Medulla oblongata (tissue), 1 donor: Measurements from ENCODE around the gene ATF6.

Experiments
- DNase-seq: peaks from one replicate; pipeline ENCODE4 v3.0.0-alpha.2; 2015; ENCODE audit errors: extremely low spot score

The ATF6 gene

GRCh38 chr1:161887730-161888287 is 121.7 kb downstream of the ATF6 start:
- DNase-seq: no peak

GRCh38 chr1:161890574-161890973 is 124.5 kb downstream of the ATF6 start:
- no peak for DNase-seq

DNA sequence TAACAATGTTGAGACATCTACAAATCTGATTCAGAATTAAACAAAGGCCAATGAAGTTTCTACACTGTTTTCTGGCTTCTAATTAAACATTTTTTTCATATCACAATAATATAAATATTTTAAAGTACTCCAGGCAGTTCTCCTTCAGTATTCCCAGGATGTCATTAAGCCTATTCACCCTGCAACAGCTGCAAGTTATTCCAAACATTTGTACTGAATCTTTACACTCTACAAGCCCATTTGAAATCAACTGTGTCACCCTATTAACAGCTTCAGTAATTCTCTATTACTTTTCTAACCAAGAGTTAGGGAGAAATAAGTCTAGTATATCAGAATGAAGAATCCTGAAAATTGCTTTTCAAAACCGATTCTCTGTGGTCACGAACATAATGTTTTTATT is 133.0 kb downstream of the ATF6 start:
- DNase-seq: no peak

DNA sequence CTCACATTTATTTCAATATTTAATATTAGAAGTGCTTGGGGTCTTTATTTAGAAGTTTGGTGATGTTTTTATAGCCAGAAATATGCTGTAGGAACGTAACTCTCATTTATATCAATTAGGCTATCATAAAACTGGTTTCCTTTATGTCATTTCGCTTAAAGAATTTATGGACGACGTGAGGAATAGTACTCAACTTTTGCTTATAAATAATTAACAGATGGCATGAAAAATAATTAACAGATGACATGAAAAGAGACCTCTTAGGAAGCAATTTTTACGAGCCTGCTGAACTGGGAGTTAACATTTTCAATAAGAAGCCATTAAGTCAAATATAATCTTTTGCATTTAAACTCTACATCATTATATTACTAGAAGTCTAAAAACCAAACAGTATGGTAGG is 134.0 kb downstream of the ATF6 start:
- DNase-seq: no peak

GRCh38 chr1:161902182-161902581 is 136.1 kb downstream of the ATF6 start:
- no peak for DNase-seq

- DNase-seq: no peak
These were observed 139.3 kb downstream of the ATF6 start for GRCh38 chr1:161905269-161905884.

DNA sequence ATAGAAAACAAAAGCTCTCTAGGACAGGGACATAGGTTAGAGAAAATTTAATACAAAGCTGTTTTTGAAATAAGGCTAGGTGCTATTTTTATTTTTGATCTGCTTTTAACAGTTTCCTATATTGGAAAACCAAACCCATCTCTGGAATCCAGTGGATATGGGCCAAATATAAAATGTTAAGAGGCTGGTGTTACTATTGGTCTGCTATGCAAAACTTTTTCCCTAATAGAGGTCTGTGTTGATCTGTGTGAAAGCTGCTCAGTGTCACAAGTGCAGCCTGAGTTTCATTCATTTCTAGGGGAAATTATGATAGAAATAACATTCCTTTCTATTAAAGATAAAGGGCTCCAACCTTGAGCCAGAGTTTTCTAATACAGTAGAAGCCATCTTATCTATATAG is 141.1 kb downstream of the ATF6 start:
- DNase-seq: no peak

DNA sequence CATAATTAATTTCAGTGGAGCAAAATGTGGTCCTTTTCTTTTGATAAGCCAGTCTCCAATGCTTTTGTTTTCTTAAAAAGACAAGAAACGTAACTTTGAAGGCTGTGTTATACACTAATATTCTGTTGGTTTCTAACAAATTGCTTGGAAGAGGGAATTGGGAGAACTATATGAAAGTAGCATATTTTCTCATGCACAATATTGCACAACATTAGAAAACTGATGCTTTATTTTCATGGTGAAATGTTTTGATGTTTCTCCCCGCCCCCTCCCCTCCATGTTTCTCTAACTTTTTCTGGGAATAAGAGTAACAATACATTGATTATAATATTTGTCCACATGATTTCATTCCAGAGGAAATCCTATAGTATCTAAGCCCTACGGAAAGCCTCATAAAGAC is 142.1 kb downstream of the ATF6 start:
- DNase-seq: no peak

- DNase-seq: no peak
These were observed 144.5 kb downstream of the ATF6 start for GRCh38 chr1:161910604-161911003.

DNA sequence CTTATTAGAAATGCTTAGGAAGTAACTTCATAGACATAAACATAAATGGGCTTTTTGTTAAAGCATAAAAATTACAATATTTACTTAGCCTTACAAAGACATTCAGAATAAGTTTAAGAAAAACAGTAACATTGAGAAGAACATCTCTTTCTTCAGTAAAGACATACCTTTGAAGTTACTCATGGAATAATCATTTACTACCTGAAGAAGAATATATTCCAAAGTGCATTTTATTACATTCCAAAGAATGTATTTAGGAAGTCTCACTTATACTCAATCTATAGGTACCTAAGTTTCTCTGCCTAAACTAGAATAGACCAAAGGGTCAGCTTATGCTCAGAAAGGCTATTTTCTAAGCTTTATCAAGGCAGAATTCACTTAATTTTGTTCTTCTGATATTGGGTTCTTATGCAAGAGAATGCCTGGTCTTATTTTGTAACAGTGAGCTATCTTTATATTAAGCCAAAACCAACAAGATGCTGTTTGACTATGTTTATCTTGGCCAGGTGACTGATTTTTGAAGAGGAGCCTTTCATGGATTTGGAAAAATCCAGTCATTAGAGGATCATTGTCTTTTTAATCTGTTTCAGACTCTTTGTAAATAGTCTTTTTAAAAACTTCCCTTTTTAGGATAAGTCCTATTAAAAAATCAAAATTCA is 147.5 kb downstream of the ATF6 start:
- DNase-seq: peak; percentile 7

GRCh38 chr1:161914595-161914994 is 148.5 kb downstream of the ATF6 start:
- DNase-seq: no peak

- DNase-seq: no peak
These were observed 149.0 kb downstream of the ATF6 start for GRCh38 chr1:161915051-161915503.

DNA sequence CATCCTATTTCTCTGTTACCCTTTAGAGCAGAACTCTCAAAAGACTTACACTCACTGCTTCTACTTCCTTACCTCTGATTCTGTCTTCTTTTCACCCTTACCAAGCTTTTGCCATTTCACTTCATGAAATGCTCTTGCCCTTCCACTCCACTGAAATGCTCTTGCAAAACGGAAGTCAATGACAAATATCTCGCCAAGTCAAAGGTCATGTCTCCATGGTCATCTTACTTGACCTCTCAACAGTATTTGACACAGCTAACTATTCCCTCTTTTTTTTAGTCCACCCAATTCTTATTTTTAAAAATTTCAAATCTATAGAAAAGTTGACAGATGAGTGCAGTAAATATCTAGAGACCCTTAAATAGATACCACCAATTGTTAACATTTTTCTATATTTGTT is 149.9 kb downstream of the ATF6 start:
- DNase-seq: no peak

DNA sequence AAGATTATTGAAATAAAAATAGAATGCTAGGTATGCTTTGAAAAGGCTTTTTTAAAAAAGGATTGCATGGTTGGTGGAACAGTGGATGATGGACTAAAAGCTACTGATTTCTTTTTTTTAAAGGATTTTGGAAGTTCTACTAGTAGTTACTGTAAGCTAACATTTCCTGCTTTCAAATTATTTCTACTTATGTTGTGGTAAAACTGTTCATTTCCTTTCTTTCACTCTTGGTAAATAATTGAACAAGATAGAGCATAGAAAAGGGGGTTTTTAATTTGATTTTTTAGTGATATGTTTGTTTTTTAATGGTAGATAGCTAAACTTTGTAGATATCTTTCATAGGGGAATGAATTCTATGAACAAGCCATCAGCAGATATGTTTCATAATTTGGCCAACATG is 153.1 kb downstream of the ATF6 start:
- DNase-seq: no peak

- no peak for DNase-seq
These were observed 155.4 kb downstream of the ATF6 start for GRCh38 chr1:161921491-161921890.

DNA sequence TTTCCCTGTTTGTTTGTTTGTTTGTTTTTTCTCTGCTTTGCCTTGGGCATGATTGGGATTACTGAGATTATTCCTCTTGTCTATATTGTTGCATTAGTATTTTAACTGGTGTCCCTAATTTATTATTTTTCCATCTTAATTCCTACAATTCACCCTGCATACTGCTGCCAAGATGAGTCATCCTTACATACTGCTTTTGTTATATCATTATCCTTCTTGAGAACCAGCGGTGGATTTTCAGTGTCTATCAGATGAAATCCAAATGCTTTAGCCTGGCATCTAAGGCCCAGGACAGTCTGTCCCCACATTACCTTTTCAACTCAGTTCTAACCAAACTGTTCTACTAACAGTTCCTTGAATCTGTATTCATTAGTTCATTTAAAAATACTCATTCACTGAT is 155.9 kb downstream of the ATF6 start:
- DNase-seq: no peak

DNA sequence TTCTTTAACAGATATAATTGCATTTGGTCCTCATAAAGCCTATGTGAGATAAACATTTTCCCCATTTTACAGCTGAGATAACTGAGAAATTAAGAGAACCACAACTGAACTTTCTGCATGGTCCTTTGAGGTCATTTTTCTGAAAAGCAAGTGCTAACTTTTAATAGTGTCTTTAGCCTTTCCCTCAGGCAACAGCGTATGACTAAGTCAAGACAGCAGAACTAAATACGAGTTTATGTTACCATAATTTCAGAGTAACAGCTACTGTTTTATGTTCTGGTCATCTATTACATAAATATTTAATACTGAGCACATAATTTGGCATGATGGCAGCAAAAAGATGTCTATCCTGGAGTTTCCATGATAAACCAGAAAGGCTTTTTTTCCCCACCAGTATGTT is 161.9 kb downstream of the ATF6 start:
- no peak for DNase-seq

DNA sequence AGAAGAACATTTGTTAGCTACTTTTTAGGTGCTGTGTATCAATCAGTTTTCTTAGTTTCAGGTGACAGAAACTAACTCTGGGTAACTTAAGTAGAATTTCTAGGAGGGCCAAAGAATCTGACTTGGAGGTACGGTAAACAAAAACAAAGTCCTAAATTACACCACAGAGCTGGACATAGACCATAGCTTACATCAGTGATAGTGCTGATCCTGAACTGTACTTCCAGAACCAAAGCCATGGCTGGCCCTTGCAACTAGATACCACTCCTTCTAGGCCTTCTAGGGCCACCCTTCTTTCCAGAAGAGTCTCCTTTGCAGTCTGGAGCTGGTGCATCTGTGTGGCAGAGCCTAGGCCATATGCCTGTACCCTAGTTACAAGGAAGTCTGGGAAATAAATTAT is 163.0 kb downstream of the ATF6 start:
- DNase-seq: no peak

- no peak for DNase-seq
These were observed 163.9 kb downstream of the ATF6 start for GRCh38 chr1:161930064-161930463.

GRCh38 chr1:161932668-161933067 is 166.5 kb downstream of the ATF6 start:
- peak; percentile 46 for DNase-seq

DNA sequence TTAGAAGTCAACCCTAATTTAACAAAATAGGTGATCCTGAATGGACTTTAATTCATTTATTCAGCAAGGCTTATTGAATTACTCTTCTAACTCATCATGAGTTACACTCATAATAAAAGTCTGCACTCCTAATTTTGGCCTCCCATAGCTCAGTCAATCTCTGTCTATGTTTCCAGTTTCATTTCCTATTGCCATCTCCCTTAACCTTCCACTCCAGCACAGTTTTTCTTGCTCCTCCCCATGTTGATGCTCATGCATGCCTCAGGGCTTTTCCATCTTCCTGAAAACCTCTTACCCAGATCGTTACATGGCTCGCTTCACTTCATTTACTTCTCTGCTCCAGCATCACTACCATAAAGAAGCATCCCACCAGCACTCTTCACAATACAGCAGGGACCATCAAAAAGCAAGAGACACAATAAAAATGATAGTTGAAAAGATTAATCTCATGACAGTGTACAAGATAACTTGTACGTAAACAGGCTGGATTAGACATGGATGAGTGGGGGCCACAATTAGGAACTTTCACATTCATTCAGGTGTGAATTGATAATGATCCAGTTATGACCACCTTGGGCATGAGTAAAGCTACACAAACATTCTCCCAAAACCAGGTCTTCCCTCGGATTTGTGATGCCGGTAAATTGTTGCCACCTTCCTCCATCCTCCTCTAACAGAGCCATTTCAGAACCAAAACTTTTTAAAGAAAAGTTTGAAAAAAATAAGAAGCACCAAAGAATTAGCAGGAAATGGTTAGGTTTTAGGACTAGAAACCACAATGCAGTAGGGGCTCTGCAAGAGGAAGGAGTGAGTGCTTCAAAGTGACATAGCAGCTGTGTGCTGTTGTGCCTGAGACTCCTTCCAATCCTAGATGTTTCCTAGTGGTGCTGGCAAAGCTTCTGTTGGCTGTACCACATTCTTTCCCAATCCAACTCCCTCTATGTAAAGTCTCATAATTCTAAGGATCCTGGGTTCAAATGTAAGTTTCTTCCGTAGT is 167.8 kb downstream of the ATF6 start:
- no peak for DNase-seq

DNA sequence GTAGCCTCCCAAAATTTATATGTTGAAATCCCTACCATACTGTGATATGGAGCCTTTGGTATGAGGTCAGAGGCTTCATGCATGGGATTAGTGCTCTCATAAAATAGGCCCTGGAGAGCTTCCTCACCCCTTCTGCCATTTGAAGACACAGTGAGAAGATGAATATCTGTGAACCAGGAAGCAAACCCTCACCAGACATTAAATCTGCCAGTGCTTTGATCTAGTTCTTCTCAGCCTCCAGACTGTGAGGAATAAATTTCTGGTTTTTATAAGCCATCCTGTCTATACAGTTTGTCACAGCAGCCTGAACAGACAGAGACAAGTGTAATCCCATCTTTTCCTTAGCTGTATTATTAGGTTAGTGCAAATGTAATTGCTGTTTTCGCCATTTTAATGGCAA is 169.1 kb downstream of the ATF6 start:
- no peak for DNase-seq
